ENCODE data around the gene MYBPC2. TPM values are rescaled to one million over a fixed set of nuclear protein-coding genes. Genes with fewer than 3 reads are reported as not detected.

Gene MYBPC2
- total RNA-seq (under 1 TPM in 1 of 2 experiments, not detected in 1; 0.08 TPM), total RNA-seq (0 to 1.0 (median 0.13) reads per million in 172 experiments)
- 0.05 TPM for polyA plus RNA-seq (2013, experiment 1 of 2)
- 0.91 TPM for polyA plus RNA-seq (2013, experiment 2 of 2)

DNA sequence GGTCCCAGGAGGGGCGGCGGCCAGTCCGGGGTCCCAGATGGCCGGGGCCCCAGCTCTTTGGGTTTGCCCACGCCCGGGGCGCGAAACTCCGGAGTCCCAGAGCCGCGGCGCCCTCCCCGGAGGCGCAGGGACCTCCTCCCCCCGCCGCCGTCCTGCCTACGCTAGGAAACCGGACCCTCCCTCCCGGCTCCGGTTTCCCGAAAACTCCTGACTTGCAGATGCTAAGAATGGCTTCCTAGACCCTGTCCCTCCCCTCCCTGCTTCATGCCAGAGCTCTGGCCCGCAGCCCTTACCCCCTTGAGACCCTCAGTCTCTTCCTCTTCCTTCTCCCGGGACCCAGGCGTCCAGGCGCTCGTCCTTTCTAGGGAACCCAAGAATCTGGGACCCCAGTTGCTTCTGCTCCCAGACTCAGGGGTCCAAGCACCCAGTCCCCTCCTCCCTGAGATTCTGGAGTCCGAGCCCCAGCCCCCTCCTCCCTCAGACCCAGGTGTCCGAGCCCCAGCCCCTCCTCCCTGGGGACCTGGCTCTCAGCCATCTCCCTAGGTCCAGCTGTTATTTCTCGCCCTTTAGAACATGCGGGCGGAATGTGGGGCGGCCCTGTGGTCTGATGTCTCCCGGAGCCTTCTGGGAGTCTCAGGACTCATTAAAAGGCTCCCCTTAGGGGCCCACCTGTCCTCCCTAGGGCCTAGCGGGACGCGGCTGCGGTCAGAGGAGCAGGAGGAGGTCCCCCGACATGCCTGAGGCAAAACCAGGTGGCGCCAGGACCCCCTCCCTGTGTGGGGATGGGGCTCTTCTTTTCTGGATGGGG, at the start of gene MYBPC2:
Gene MYBPC2 (plus strand): TSS at position 672 of the 808 bp plus-strand sequence. CDS start 62 bp downstream, at position 734.
- intact Hi-C loops (cut with DNase I, micrococcal nuclease), result loop anchor here in 1 of 2 experiments (2.0 to 5.0 kb wide), 3 partner anchors 44 to 370 kb away; partner anchors contain the start of genes ASPDH, EMC10, GARIN5A and JOSD2
- Histone ChIP-seq H3K27ac (ENCODE audit: low read depth in 1 of 2, low read length in 2 of 2) (peak within 1 kb of the TSS; percentile 37 to 58), H3K4me1 (ENCODE audit: insufficient read depth, low read length) (peaks cover 28% of the 10 kb centered on the region), H3K4me3 (ENCODE audit: low read length) (peak within 1 kb of the TSS; percentile 68), H3K27me3 (ENCODE audit: control insufficient read depth in 1 of 2, insufficient read depth in 2 of 2, low read length in 2 of 2) (peaks cover 6 to 19% of the 10 kb centered on the region in 2 experiments), H3K9me3 (ENCODE audit: control insufficient read depth in 1 of 2, insufficient read depth in 1 of 2, low read length in 2 of 2) (peaks cover 0 to 4% of the 10 kb centered on the region in 2 experiments), H3K36me3 (ENCODE audit: insufficient read depth, low read length) (no peaks in the 10 kb centered on the region)
- ChIA-PET CTCF (no interaction called here), POLR2A (no interaction called here)
- Mint-ChIP-seq H3K9me3 (no peaks in the 10 kb centered on the region), H3K27ac (peak within 1 kb of the TSS; percentile 76), H3K4me3 (peak within 1 kb of the TSS; percentile 92), H3K27me3 (peaks cover 28% of the 10 kb centered on the region), H3K36me3 (ENCODE audit: low read depth) (no peaks in the 10 kb centered on the region), H3K4me1 (ENCODE audit: low read depth) (peaks cover 19% of the 10 kb centered on the region)
- ATAC-seq (ENCODE audit: poor library complexity) (no peak), DNase-seq (peak in 1 of 14 experiments; percentile 39)
- TF ChIP-seq, protein P1, sequence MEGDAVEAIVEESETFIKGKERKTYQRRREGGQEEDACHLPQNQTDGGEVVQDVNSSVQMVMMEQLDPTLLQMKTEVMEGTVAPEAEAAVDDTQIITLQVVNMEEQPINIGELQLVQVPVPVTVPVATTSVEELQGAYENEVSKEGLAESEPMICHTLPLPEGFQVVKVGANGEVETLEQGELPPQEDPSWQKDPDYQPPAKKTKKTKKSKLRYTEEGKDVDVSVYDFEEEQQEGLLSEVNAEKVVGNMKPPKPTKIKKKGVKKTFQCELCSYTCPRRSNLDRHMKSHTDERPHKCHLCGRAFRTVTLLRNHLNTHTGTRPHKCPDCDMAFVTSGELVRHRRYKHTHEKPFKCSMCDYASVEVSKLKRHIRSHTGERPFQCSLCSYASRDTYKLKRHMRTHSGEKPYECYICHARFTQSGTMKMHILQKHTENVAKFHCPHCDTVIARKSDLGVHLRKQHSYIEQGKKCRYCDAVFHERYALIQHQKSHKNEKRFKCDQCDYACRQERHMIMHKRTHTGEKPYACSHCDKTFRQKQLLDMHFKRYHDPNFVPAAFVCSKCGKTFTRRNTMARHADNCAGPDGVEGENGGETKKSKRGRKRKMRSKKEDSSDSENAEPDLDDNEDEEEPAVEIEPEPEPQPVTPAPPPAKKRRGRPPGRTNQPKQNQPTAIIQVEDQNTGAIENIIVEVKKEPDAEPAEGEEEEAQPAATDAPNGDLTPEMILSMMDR (IDR thresholded peaks at IDR 0.05), result no peak

DNA sequence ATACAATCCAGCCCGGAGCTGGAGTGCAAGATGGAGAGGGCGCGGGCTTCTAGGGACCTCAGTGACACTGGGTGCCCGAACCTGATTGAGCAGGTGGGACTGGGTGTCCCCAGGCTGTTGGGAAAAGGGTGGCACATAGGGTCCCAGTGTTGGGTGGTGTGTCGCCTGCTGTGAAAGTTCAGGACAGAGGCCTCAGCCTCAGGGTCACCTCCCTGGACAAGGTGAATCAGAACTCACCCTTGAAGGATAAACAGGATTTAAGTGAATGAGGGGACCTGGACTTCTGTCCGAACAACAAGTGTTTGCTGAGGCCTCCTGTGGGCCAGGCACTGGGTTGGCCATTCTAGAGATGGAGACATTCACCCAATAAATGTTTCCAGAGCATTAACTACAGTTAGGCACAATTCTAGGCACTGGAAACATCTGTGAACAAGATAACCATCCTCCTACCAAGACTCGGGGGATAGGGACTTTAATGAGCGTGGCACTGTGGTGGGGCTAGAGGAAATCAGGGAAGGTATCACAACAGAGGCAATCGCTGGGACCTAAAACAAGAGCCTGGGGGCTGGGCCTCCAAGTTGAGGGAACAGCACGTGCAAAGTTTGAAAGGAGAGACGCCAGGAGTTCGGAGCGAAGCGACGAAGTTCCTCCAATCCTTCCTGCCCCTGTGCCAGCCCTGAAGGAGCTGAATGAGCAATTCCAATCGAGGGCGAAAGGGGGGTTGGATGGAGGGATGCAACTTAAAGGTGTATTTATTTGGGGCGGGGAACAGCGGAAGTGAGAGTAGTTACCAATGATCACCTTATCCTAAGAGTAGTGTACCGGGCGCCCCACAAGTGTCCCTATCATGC, 49.5 kb upstream of the MYBPC2 start:
- intact Hi-C loops (cut with DNase I, micrococcal nuclease), result no loop called here
- Histone ChIP-seq H3K9me3 (ENCODE audit: control insufficient read depth in 1 of 2, insufficient read depth in 1 of 2, low read length in 2 of 2) (no peaks in the 10 kb centered on the region), H3K4me1 (ENCODE audit: insufficient read depth, low read length) (peaks cover 25% of the 10 kb centered on the region), H3K27me3 (ENCODE audit: control insufficient read depth in 1 of 2, insufficient read depth in 2 of 2, low read length in 2 of 2) (no peaks in the 10 kb centered on the region), H3K4me3 (ENCODE audit: low read length) (peak overlapping the region; percentile 54), H3K36me3 (ENCODE audit: insufficient read depth, low read length) (peaks cover 52% of the 10 kb centered on the region), H3K27ac (ENCODE audit: low read depth in 1 of 2, low read length in 2 of 2) (peak overlapping the region; percentile 70 to 81)
- Mint-ChIP-seq H3K4me1 (ENCODE audit: low read depth) (peaks cover 38% of the 10 kb centered on the region), H3K36me3 (ENCODE audit: low read depth) (peaks cover 75% of the 10 kb centered on the region), H3K27me3 (peaks cover 6% of the 10 kb centered on the region), H3K27ac (peak overlapping the region; percentile 90), H3K4me3 (peak overlapping the region; percentile 96), H3K9me3 (no peaks in the 10 kb centered on the region)
- DNase-seq, result peak in 1 of 14 experiments; percentile 45
- ATAC-seq (ENCODE audit: poor library complexity), result peak; percentile 21
- CTCF ChIA-PET, result interaction anchor here (0.7 to 1.5 kb wide), 3 partner anchors 14 to 26 kb away, joined by 3 to 5 read pairs (median 4); no protein-coding TSS in a partner anchor
- POLR2A ChIA-PET, result interaction anchor here (1.0 to 2.4 kb wide), 9 partner anchors 7 to 342 kb away, joined by 3 to 29 read pairs (median 4); partner anchors contain the start of gene NR1H2
- TF ChIP-seq, protein P1 (IDR thresholded peaks at IDR 0.05), result no peak
